ENCODE measurements around the gene ADORA1. TPM values are rescaled to one million over a fixed set of nuclear protein-coding genes. Genes with fewer than 3 reads are reported as not detected.

ADORA1 gene
- total and polyA plus RNA-seq, 2 donors (not counting 3 experiments of a cell fraction or from before 2014, with no cell fraction given), result 0.15 TPM; not detected in 1

GRCh38 chr1:203166192-203166940 is 38.8 kb downstream of the ADORA1 start:
- Histone ChIP-seq H4K20me1 (replicated peaks; ENCODE audit: control insufficient read depth, extremely low read depth, insufficient read depth, low read length) (no peaks in the 10 kb centered on the region), H3K27me3 (ENCODE audit: control insufficient read depth in 2 of 2, insufficient read depth in 2 of 2, low read length in 2 of 2) (peaks cover 0 to 10% of the 10 kb centered on the region in 2 experiments), H3K9me1 (replicated peaks; ENCODE audit: control insufficient read depth, extremely low read depth, insufficient read depth, low read length) (no peaks in the 10 kb centered on the region), H2AFZ (ENCODE audit: low read depth, low read length) (no peak overlapping the region), H3K27ac (ENCODE audit: insufficient read depth, low read depth, low read length) (no peak overlapping the region), H3K9ac (replicated peaks; ENCODE audit: extremely low read depth, insufficient read depth, low read length) (no peak overlapping the region), H3K4me3 (replicated peaks in 1 of 3; ENCODE audit: insufficient read depth in 1 of 3, low read depth in 1 of 3, low read length in 3 of 3) (no peak overlapping the region), H3K9me3 (replicated peaks; ENCODE audit: control insufficient read depth, insufficient read depth, low read length) (no peaks in the 10 kb centered on the region), H3K4me2 (ENCODE audit: insufficient read depth, low read length) (no peak overlapping the region), H3K79me2 (ENCODE audit: control insufficient read depth, insufficient read depth, low read length) (no peaks in the 10 kb centered on the region), H3K4me1 (ENCODE audit: control insufficient read depth, extremely low read depth, insufficient read depth, low read length) (no peaks in the 10 kb centered on the region), H3K36me3 (ENCODE audit: control insufficient read depth in 2 of 2, extremely low read depth in 1 of 2, insufficient read depth in 2 of 2, low read length in 2 of 2) (no peaks in the 10 kb centered on the region)
- no peak for DNase-seq (ENCODE audit: low read depth, low spot score)
- no peak for TF ChIP-seq POLR2A (IDR thresholded peaks at IDR 0.05; ENCODE audit: low read depth, low read length)
- POLR2A ChIA-PET, result no interaction called here
- intact Hi-C loops (cut with micrococcal nuclease), result no loop called here
- CTCF ChIA-PET, result interaction anchor here (1.1 to 2.8 kb wide), 3 partner anchors 9 to 50 kb away, joined by 5 to 17 read pairs (median 8); partner anchors contain the start of gene MYBPH
- dilution Hi-C loops (cut with MboI; ENCODE audit: extremely low pct_ligation_motif_present, low sequenced_read_pairs), result no loop called here
- no peak for FAIRE-seq
- no TSS peak for BruUV-seq (replicated peaks)

DNA sequence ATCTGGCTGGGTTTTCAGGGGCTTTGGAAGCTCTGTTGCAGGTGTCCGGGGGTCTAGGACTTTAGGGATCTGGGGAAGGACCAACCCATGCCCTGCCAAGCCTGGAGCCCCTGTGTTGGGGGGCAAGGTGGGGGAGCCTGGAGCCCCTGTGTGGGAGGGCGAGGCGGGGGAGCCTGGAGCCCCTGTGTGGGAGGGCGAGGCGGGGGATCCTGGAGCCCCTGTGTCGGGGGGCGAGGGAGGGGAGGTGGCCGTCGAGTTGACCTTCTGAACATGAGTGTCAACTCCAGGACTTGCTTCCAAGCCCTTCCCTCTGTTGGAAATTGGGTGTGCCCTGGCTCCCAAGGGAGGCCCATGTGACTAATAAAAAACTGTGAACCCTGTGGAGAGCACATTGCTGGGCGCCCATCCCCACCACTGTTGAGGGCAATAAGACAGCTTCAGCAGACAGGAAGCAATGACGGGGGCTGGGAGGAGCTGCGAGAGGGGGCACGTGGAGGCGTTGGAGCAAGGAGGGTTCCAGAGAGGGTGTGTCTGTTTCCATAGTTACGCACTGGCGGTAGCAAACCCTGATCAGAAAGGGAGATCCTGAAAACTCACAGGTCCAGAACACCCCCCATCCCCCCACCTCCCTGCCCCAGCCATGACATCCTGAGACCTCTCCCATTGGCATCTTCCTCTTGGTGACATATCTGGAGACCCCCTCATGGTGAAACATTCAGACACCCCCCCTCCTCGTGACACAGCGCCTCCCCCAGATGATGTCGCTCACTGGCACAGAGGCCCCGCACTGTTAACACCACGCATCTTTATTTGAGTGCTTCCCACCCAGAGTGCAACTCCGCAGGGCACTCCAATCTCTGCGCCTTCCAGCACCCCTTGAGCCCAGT is 39.7 kb downstream of the ADORA1 start:
- no peak for TF ChIP-seq POLR2A (IDR thresholded peaks at IDR 0.05; ENCODE audit: low read depth, low read length)
- no peak for TF ChIP-seq CTCF (IDR thresholded peaks at IDR 0.05; ENCODE audit: extremely low read depth in 1 of 2, insufficient read depth in 1 of 2, low read depth in 1 of 2, low read length in 2 of 2)
- no peak for TF ChIP-seq POLR2AphosphoS5 (IDR thresholded peaks at IDR 0.05; ENCODE audit: insufficient read depth, low read depth, low read length)
- TF ChIP-seq EZH2 (IDR thresholded peaks at IDR 0.05; ENCODE audit: borderline replicate concordance, low read depth, low read length, severe bottlenecking), result no peak
- no peak for TF ChIP-seq FOS (IDR thresholded peaks at IDR 0.05; ENCODE audit: borderline replicate concordance, insufficient read depth, low read length)
- TF ChIP-seq GATA2 (IDR thresholded peaks at IDR 0.05; ENCODE audit: insufficient read depth, insufficient read length, low read depth, low read length), result no peak
- TF ChIP-seq MAX (IDR thresholded peaks at IDR 0.05; ENCODE audit: insufficient read depth, insufficient read length), result no peak
- TF ChIP-seq MYC (IDR thresholded peaks at IDR 0.05; ENCODE audit: low read depth, low read length), result no peak
- Histone ChIP-seq H3K27ac (ENCODE audit: insufficient read depth, low read depth, low read length) (no peak overlapping the region), H3K9me3 (replicated peaks; ENCODE audit: control insufficient read depth, insufficient read depth, low read length) (no peaks in the 10 kb centered on the region), H3K9me1 (replicated peaks; ENCODE audit: control insufficient read depth, extremely low read depth, insufficient read depth, low read length) (no peaks in the 10 kb centered on the region), H3K79me2 (ENCODE audit: control insufficient read depth, insufficient read depth, low read length) (no peaks in the 10 kb centered on the region), H3K4me2 (ENCODE audit: insufficient read depth, low read length) (no peak overlapping the region), H3K36me3 (ENCODE audit: control insufficient read depth in 2 of 2, extremely low read depth in 1 of 2, insufficient read depth in 2 of 2, low read length in 2 of 2) (no peaks in the 10 kb centered on the region), H3K9ac (replicated peaks; ENCODE audit: extremely low read depth, insufficient read depth, low read length) (no peak overlapping the region), H3K27me3 (ENCODE audit: control insufficient read depth in 2 of 2, insufficient read depth in 2 of 2, low read length in 2 of 2) (peaks cover 0 to 9% of the 10 kb centered on the region in 2 experiments), H4K20me1 (replicated peaks; ENCODE audit: control insufficient read depth, extremely low read depth, insufficient read depth, low read length) (no peaks in the 10 kb centered on the region), H2AFZ (ENCODE audit: low read depth, low read length) (no peak overlapping the region), H3K4me1 (ENCODE audit: control insufficient read depth, extremely low read depth, insufficient read depth, low read length) (no peaks in the 10 kb centered on the region), H3K4me3 (replicated peaks in 1 of 3; ENCODE audit: insufficient read depth in 1 of 3, low read depth in 1 of 3, low read length in 3 of 3) (no peak overlapping the region)
- dilution Hi-C loops (cut with MboI; ENCODE audit: extremely low pct_ligation_motif_present, low sequenced_read_pairs) (no loop called here), intact Hi-C loops (cut with micrococcal nuclease) (no loop called here)
- no TSS peak for BruUV-seq (replicated peaks)
- ChIA-PET POLR2A (no interaction called here), CTCF (interaction anchor here (1.1 to 6.6 kb wide), 4 partner anchors 8 to 49 kb away, joined by 5 to 317 read pairs (median 12); partner anchors contain the start of gene MYBPH)
- no peak for DNase-seq (ENCODE audit: low read depth, low spot score)
- FAIRE-seq, result no peak
